HEK293T (cell line): ENCODE measurements around the gene LPCAT1.

Experiments
- CTCF ChIA-PET: fragments of 350-600 bp; formaldehyde crosslinking; extraction: SDS; loops from one replicate; lab custom pipeline; 2021; ENCODE audit warnings: antibody characterized with exemption, inconsistent platforms; lab: Yijun Ruan, JAX
- POLR2A ChIA-PET: fragments of 350-600 bp; formaldehyde crosslinking; extraction: SDS; loops from one replicate; lab custom pipeline; 2020; ENCODE audit warnings: antibody characterized with exemption, inconsistent platforms; lab: Yijun Ruan, JAX
- DNase-seq: peaks from one replicate; pipeline ENCODE4 v3.0.0; 2012; ENCODE audit warnings: mixed read lengths; ENCODE audit errors: extremely low spot score
- ARNT ChIP-seq: fragments of 450-650 bp; IDR thresholded peaks from 2 replicates; pipeline ENCODE4 v1.6.1; 2017; ENCODE audit warnings: mild to moderate bottlenecking
- BHLHE40 ChIP-seq: fragments of 450-650 bp; IDR thresholded peaks from 2 replicates; pipeline ENCODE4 v1.6.1; 2016; ENCODE audit warnings: mild to moderate bottlenecking, moderate library complexity, borderline replicate concordance
- CTBP1 ChIP-seq: fragments of 450-650 bp; IDR thresholded peaks from 2 replicates; pipeline ENCODE4 v1.6.1; 2016; ENCODE audit warnings: borderline replicate concordance
- ELF4 ChIP-seq: fragments of 450-650 bp; IDR thresholded peaks from 2 replicates; pipeline ENCODE4 v1.6.1; 2017; ENCODE audit warnings: antibody characterized with exemption
- FOXA1 ChIP-seq: fragments of 450-650 bp; IDR thresholded peaks from 2 replicates; pipeline ENCODE4 v1.6.1; 2016; ENCODE audit warnings: mild to moderate bottlenecking
- FOXK2 ChIP-seq: fragments of 450-650 bp; IDR thresholded peaks from 2 replicates; pipeline ENCODE4 v1.6.1; 2016; ENCODE audit warnings: mild to moderate bottlenecking
- FOXM1 ChIP-seq: fragments of 450-650 bp; IDR thresholded peaks from 2 replicates; pipeline ENCODE4 v1.6.1; 2017; ENCODE audit warnings: mild to moderate bottlenecking, borderline replicate concordance
- HDGF ChIP-seq: fragments of 450-650 bp; IDR thresholded peaks from 2 replicates; pipeline ENCODE4 v1.6.1; 2017; ENCODE audit warnings: antibody characterized with exemption, borderline replicate concordance
- L3MBTL2 ChIP-seq: fragments of 450-650 bp; conservative IDR thresholded peaks from 2 replicates; pipeline ENCODE4 v1.6.1; 2016; ENCODE audit warnings: mild to moderate bottlenecking
- LEF1 ChIP-seq: fragments of 450-650 bp; IDR thresholded peaks from 2 replicates; pipeline ENCODE4 v1.6.1; 2017; ENCODE audit warnings: mild to moderate bottlenecking, borderline replicate concordance
- NFRKB ChIP-seq: fragments of 450-650 bp; IDR thresholded peaks from 2 replicates; pipeline ENCODE4 v1.6.1; 2016; ENCODE audit warnings: mild to moderate bottlenecking, moderate library complexity
- SP1 ChIP-seq: fragments of 450-650 bp; IDR thresholded peaks from 2 replicates; pipeline ENCODE4 v1.6.1; 2017
- SUZ12 ChIP-seq: fragments of 450-650 bp; IDR thresholded peaks from 2 replicates; pipeline ENCODE4 v1.6.1; 2016; ENCODE audit warnings: mild to moderate bottlenecking
- TARDBP ChIP-seq: fragments of 450-650 bp; IDR thresholded peaks from 2 replicates; pipeline ENCODE4 v1.6.1; 2016
- ZNF384 ChIP-seq: fragments of 450-650 bp; IDR thresholded peaks from 2 replicates; pipeline ENCODE4 v1.6.1; 2016
- TF ChIP-seq, protein P1 (sequence below): fragments of 450-650 bp; IDR thresholded peaks from 2 replicates; pipeline ENCODE4 v1.6.1; 2016

The LPCAT1 gene

GRCh38 chr5:1504069-1504595 is 19.6 kb downstream of the LPCAT1 start:
- CTCF ChIA-PET, result no interaction called here
- DNase-seq, result no peak
- TF ChIP-seq TARDBP (no peak), LEF1 (no peak), FOXK2 (no peak), SP1 (no peak), HDGF (no peak)
- POLR2A ChIA-PET, result no interaction called here

DNA sequence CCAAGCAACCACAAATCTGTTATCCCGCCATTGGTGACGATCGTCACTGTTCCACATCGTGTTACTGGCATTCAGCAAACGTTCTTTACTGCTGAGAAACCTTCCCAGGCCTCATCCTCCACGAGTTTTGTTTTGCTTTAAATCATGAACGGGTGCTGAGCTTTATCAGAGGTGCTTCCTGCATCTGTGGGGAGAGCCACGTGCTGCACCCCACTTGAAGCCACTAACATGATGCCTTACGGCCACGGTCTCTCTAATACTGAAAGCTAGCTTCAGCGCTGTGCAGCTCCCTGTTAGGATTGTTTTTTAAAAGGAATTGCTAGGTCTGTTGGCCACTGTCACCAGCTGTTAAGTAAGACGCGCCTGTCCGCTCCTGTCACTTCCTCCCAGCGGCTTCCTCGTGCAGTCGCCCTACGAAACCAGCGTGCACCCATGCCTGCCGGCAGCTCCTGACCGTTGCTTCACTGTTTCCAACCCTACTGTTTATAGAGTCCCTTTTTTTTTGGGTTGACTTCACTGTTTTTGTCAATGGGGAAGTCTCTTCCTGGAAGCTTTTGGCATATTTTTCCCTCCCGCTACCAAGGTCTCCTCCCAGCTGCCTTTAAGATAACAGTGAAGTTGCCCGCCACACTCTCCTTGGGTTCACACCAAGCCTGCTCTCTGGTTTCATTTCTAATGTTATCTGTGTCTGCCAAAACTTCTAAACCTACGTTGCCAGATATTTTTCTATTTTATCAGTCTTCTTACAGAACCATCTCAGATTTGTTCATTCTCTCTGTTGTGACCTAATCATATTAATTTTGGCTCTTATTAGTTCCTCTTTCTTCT is 20.3 kb downstream of the LPCAT1 start:
- DNase-seq, result no peak
- ChIA-PET CTCF (interaction anchor here (0.6 to 1.4 kb wide), 3 partner anchors 9 to 19 kb away, joined by 3 to 7 read pairs (median 4); no protein-coding TSS in a partner anchor), POLR2A (interaction anchor here (0.6 kb wide), 1 partner anchor 116 kb away, joined by 4 read pairs; no protein-coding TSS in a partner anchor)
- TF ChIP-seq ZNF384 (no peak), ARNT (no peak), TARDBP (no peak), LEF1 (no peak), NFRKB (no peak)

- ChIA-PET CTCF (interaction anchor here (1.4 kb wide), 1 partner anchor 10 kb away, joined by 7 read pairs; no protein-coding TSS in a partner anchor), POLR2A (no interaction called here)
- TF ChIP-seq, protein P1, sequence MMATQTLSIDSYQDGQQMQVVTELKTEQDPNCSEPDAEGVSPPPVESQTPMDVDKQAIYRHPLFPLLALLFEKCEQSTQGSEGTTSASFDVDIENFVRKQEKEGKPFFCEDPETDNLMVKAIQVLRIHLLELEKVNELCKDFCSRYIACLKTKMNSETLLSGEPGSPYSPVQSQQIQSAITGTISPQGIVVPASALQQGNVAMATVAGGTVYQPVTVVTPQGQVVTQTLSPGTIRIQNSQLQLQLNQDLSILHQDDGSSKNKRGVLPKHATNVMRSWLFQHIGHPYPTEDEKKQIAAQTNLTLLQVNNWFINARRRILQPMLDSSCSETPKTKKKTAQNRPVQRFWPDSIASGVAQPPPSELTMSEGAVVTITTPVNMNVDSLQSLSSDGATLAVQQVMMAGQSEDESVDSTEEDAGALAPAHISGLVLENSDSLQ, result no peak
- TF ChIP-seq FOXM1 (no peak), ARNT (no peak), BHLHE40 (no peak), LEF1 (no peak), TARDBP (no peak), HDGF (no peak), CTBP1 (no peak), SP1 (no peak), FOXK2 (no peak), ELF4 (no peak)
- DNase-seq, result no peak
Measured at GRCh38 chr5:1502737-1503120, 21.0 kb downstream of the LPCAT1 start.

GRCh38 chr5:1502046-1502736 is 21.6 kb downstream of the LPCAT1 start:
- ChIA-PET CTCF (interaction anchor here (1.4 kb wide), 1 partner anchor 10 kb away, joined by 7 read pairs; no protein-coding TSS in a partner anchor), POLR2A (no interaction called here)
- no peak for DNase-seq
- TF ChIP-seq L3MBTL2 (no peak), SP1 (no peak), TARDBP (no peak), ARNT (no peak), FOXK2 (no peak), BHLHE40 (no peak), ZNF384 (no peak), ELF4 (no peak), NFRKB (no peak), FOXM1 (no peak), SUZ12 (no peak), FOXA1 (no peak)
- TF ChIP-seq, protein P1, result no peak

GRCh38 chr5:1501372-1502045 is 22.3 kb downstream of the LPCAT1 start:
- TF ChIP-seq FOXK2 (no peak), L3MBTL2 (no peak), LEF1 (no peak), ZNF384 (no peak), CTBP1 (no peak)
- CTCF ChIA-PET, result no interaction called here
- POLR2A ChIA-PET, result no interaction called here
- no peak for DNase-seq

DNA sequence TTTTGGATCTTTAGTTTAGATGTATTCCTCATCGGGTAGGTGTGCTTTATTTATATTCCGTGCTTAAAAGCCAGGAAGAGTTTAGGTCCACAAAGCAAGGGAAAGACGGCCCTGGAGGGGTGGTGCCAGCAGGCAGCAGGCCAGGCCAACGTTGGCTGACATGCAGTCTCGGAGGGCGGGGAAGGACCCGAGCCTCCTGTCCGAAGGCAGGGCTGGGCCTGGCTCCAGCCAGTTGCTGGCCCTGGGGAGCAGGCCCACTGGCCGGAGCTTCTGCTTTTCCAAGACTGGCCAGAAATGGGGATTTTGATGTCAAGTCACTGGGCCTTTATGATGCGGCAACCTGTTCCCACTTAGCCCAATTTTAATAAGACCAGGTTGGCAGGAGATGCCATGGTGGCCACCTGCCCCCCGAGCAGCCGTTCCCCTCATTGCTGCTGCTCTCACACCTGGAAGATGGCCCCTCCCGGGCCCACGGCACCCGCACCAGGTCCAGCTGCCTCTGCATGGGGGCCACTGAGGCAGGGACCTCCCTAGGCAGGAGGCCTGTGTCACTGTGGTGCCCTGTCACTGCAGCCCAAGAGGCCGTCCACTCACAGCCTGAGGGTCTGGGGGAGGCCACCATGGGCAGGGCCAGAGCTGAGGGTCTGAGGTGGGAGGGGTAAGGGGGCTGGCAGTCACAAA is 23.2 kb downstream of the LPCAT1 start:
- POLR2A ChIA-PET, result no interaction called here
- DNase-seq, result no peak
- CTCF ChIA-PET, result no interaction called here
- TF ChIP-seq SUZ12, result no peak
- TF ChIP-seq FOXK2, result no peak
- TF ChIP-seq SP1, result no peak
- no peak for TF ChIP-seq ELF4
- no peak for TF ChIP-seq FOXM1
- TF ChIP-seq TARDBP, result no peak
- no peak for TF ChIP-seq BHLHE40
- no peak for TF ChIP-seq L3MBTL2
- TF ChIP-seq NFRKB, result no peak
- TF ChIP-seq FOXA1, result no peak
- TF ChIP-seq, protein P1, result no peak
